HG03039 (cell line): Measurements from ENCODE around the gene C5orf58.

Source experiments
- ATAC-seq: cut with Tn5 transposase; IDR thresholded peaks from one replicate; pipeline ENCODE4 v1.9.1; 2021; ENCODE audit warnings: mild to moderate bottlenecking, moderate library complexity; ENCODE audit not compliant: unreplicated experiment

C5orf58 gene

DNA sequence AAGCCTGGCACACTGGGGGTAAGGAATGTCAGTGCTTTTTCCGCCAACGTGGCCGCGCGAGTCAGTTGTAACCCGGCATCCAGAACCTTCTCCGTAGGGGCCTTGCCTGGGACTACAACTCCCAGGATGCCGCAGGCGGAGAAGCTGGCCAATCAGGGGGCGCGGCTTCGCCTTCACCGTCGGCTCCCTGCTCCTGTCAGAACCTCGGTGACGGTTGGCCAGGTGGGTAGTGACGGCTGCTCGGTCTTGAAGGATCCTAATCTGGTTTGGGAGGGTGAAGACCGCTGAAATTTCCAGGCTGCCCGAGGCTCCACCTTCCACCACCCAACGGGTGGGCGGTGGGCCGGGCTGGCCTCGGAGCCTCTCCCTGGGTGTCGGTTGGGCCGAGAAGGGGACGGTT, at the start of gene C5orf58:
TSS of gene C5orf58 (plus strand) at position 200 of the 400 bp plus-strand sequence. CDS start 1,992 bp downstream, outside the sequence.
- ATAC-seq: no peak

- peak; percentile 70 for ATAC-seq
Observed at GRCh38 chr5:170183816-170184687, 48.7 kb upstream of the C5orf58 start.

DNA sequence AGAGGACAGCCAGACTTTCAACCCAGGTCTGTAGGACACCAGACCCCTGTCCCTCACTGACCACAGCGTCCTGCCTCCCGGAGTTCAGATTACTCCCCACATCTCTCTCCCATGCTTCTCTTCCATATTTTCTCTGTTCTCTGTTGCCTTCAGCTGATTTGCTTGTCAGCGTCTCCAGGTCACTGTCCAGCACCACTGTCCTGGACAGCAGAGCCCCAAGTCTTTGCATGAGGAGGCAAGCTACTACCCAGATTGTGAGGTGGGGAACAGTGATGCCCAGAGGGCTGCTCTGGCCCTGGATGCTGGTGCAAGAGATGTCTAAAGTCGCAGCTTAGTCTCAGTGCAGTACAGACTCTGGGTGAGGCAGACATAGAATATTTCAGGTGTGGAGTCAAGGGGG, 48.0 kb upstream of the C5orf58 start:
- no peak for ATAC-seq

DNA sequence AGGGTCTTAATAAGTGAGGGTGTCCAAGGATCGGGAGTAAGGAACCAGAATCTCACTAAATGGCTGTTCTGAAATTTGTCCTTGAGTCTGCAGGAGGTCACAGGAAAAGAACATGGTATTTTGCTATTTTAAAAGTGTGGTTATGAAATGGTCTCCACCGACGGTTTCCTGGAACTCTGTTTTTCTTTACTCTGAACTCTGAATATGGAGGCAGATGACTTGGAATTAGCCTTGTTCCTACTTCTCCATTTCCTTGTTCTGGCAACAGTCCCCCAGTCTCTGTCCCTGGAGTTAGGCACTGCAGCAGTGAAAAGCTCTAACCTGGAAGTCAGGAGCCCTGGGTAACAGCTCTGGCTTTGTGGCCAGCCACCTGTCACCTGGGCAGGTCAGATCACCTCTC, 46.6 kb upstream of the C5orf58 start:
- ATAC-seq: no peak

GRCh38 chr5:170186856-170187255, 45.9 kb upstream of the C5orf58 start:
- no peak for ATAC-seq

- no peak for ATAC-seq
Observed at GRCh38 chr5:170190436-170191134, 42.2 kb upstream of the C5orf58 start.

GRCh38 chr5:170192829-170193228, 40.0 kb upstream of the C5orf58 start:
- ATAC-seq: no peak

GRCh38 chr5:170195961-170196360, 36.8 kb upstream of the C5orf58 start:
- ATAC-seq: no peak

DNA sequence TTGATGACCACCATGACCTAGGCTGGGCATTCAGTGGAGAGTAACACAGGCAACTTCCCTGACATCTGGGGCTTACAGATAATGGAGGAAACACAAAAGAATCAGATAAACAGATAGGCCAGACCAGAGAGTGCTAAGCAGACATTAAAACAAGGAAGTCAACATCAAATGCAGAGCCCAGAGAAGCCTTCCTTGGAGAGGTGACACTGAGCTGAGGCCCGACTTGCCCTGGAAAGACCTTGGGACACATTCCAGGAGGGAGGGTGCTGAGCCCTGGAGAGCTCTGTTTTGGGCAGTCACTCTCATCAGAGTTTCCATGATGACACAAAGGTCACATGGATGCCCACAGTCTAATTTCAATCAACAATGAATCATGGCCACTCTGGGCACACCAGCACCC, 31.9 kb upstream of the C5orf58 start:
- ATAC-seq: no peak

DNA sequence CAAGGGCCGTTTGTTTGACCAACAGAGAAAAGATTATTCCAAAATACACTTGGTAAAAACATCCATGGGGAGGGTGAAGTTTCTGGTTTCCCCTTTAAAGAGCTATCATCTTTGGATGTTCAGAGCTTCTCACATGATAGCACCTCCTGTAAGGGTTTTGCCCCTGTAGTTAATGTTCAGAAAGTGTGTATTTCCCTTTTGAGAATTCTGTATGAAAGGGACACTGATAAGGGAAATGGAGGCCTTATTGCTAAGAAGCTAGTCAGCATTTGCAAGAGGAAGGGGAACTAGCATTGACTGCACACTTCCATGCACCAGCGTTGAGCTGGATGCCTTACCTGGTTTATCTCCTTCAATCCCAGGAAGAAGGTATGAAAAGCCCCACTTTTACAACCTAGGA, 31.5 kb upstream of the C5orf58 start:
- ATAC-seq: no peak

- ATAC-seq: no peak
Observed at GRCh38 chr5:170202117-170202516, 30.7 kb upstream of the C5orf58 start.

DNA sequence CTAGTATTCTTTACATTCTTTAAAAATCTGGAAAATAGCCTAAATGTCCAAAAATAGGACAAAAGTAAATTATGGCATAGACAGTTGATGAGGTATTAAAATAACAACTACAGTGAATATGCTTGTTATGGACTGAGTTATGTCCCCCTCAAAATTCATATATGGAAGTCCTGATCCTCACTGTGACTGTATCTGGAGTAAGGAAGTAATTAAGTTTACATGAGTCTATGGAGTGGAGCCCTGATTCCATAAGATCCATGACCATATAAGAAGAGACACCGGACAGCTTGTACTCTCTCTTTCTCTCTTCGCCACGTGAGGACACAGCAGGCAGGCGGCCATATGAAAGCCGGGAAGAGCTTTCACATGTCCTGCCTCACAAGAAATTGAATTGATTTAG, 28.6 kb upstream of the C5orf58 start:
- ATAC-seq: no peak

GRCh38 chr5:170206216-170206615, 26.6 kb upstream of the C5orf58 start:
- ATAC-seq: no peak

DNA sequence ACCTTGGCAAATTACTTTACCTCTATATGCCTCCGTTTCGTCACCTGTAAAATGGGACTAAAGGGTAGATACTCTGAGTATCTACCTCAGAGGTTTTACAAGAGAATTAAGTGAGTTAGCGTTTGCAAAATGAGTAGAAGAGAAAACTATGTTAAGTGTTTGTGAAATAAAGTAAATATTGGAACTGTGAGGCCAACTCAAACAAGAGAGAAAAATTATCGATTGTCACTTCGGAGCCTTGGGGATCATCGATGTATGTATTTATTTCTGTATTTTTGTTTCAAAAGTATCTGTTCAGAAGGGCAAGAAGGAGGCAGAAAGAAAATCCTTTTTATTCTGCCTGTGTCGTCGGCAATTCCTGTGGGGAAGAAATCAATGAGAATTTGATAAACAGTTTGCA, 25.8 kb upstream of the C5orf58 start:
- no peak for ATAC-seq

DNA sequence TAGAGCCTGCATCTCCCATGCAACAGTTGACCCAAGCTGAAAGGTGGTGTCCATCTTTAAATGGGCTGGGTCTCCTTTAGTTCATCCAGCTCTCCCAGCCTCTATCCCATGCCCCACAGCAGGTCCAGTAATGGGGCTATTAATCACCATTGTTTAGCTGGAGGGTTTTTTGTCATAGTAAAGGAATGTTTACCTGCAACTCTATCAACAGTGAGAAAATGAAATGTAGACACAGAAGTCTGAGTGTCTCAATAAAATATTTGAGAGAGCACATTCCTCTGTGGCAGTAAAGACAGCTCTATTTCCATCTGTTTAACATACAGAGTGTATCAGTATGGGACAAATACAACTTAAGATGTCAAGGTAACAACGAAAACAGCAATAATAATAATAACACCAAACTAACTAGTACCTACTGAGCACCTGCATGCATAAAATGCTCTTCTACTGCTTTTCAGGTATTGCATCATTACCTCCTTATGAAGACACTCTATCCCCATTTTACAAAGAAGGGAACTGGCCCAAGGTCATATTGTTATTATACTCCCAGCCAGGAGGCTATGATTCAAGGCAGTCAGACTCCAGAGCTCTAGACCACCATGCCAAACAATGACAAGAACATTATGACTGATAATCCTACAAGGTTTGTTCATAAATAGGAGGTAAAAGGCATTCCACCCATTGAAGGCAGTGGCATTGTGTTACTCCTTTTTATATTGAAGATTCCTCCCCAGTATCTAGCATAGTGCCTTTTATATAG, 21.0 kb upstream of the C5orf58 start:
- no peak for ATAC-seq

DNA sequence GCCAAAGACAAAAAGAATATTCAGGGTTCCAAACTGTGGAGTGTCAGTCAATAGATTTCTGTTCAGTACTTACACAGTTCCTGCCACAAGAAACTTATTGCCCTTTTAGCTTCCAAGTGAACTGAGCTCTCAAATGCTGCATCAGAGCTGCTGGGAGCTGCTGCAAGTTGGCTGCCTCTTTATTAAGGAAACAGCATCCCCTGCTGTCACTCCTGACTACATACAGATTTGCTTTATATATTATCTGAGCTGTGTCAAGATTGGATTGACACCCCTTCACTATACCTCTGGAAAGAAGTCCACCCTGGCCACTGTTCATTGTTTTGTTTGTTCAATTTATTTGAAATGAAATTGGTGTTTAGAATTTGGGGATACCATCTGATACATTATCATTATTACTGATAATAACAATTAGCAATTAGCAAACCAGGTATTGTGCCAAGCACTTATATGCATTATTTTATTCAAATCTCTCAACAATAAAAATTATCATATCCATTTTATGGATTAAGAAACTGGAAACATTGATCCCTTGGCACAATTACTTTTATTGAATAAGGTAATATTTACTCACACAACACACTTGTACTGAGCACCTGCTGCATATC, 16.4 kb upstream of the C5orf58 start:
- ATAC-seq: no peak

- no peak for ATAC-seq
Observed at GRCh38 chr5:170217831-170218230, 15.0 kb upstream of the C5orf58 start.

DNA sequence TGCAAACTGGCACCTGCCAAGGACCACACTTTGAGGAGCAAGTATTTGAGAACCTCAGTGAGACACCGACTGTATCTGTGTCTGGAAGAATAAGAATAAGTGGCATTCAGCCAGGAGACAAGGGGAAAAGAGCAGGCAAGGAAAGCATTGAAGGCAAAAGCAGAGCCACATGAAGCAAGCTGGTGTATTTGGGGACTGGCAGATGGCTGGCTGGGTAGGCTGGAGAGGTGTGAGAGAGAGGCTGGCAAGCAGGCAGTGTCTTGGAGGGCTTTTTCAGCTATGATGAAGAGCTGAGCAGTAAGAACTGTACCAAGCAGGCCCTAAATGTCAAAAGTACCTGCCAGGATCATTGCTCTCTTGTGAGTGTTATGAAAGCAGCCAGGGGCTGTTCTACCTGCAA, 14.1 kb upstream of the C5orf58 start:
- ATAC-seq: no peak

GRCh38 chr5:170219615-170220014, 13.2 kb upstream of the C5orf58 start:
- no peak for ATAC-seq

- ATAC-seq: no peak
Observed at GRCh38 chr5:170220191-170220590, 12.6 kb upstream of the C5orf58 start.

GRCh38 chr5:170221327-170221741, 11.5 kb upstream of the C5orf58 start:
- no peak for ATAC-seq
